Heart right ventricle (tissue), 16 donors: ENCODE measurements around the gene PID1. TPM values are rescaled to one million over a fixed set of nuclear protein-coding genes. Genes with fewer than 3 reads are reported as not detected.

Experiments used
- ATAC-seq, 8 donors: fragments of 200-7000 bp; cut with Tn5 transposase; one replicate each; pipeline ENCODE4 v1.9.1; 2020; ENCODE audit warnings: mild to moderate bottlenecking in 8 of 8, moderate library complexity in 8 of 8, moderate number of reproducible peaks in 1 of 8
- DNase-seq, 2 donors: peaks; one replicate each; pipeline ENCODE4 v3.0.0-alpha.2; 2020
- H3K27ac ChIP-seq, 10 donors: fragments of 200-600 bp; sonication (generic) in 2 of 10; one replicate each; pipeline versions ENCODE4 v1.5.0 to v1.8.0; 2020 to 2022; ENCODE audit warnings: mild to moderate bottlenecking in 3 of 10
- H3K27me3 ChIP-seq, 7 donors: fragments of 200-600 bp; one replicate each; pipeline ENCODE4 v1.8.0; 2021 to 2022; ENCODE audit warnings: mild to moderate bottlenecking in 2 of 7
- H3K36me3 ChIP-seq, 9 donors: fragments of 200-600 bp; sonication (generic) in 1 of 9; one replicate each; pipeline versions ENCODE4 v1.5.0 to v1.8.0; 2020 to 2022; ENCODE audit warnings: mild to moderate bottlenecking in 2 of 9
- H3K4me1 ChIP-seq, 9 donors: fragments of 200-600 bp; sonication (generic) in 1 of 9; one replicate each; pipeline versions ENCODE4 v1.5.0 to v1.8.0; 2020 to 2022; ENCODE audit warnings: mild to moderate bottlenecking in 4 of 9
- H3K4me3 ChIP-seq, 10 donors: fragments of 200-600 bp; sonication (generic) in 2 of 10; one replicate each; pipeline versions ENCODE4 v1.5.0 to v1.8.0; 2020 to 2022; ENCODE audit warnings: mild to moderate bottlenecking in 7 of 10, moderate library complexity in 2 of 10
- H3K9me3 ChIP-seq, 11 donors: fragments of 200-600 bp in 10 of 11; sonication (generic) in 2 of 11; one replicate each; pipeline versions ENCODE4 v1.5.0 to v1.8.0; 2013 to 2022; ENCODE audit warnings: mild to moderate bottlenecking in 2 of 11, control low read depth in 1 of 11, moderate library complexity in 1 of 11
- CTCF ChIP-seq, 9 donors: fragments of 200-600 bp; sonication (generic) in 2 of 9; IDR thresholded peaks; one replicate each; pipeline versions ENCODE4 v1.5.0 to v1.8.0; 2021 to 2022; ENCODE audit warnings: antibody characterized with exemption in 9 of 9, mild to moderate bottlenecking in 5 of 9, moderate library complexity in 1 of 9
- WGBS, 2 donors: extraction: QIAGEN DNeasy Blood & Tissue Kit; methylation state at CpG; one replicate each; pipeline ENCODE4 v1.1.7; 2013; ENCODE audit warnings: inconsistent platforms in 1 of 2; 5-methylcytosine and 5-hydroxymethylcytosine counted together
- intact Hi-C, 10 donors: fragments of 100-400 bp; cut with DNase I; formaldehyde crosslinking; loops; one replicate each; pipeline versions ENCODE4 v1.11.1 to v1.14.2; 2022
- polyA plus RNA-seq, 2 donors: library from polyadenylated mRNA; stranded (reverse); fragments of 200-250 nt; gene quantifications; one replicate each; pipeline ENCODE4 v1.2.3, GENCODE V29; 2013
- total RNA-seq, 10 donors: library from RNA; stranded (reverse); fragmentation: NEBNext Ultra II Directional in 3 of 10; extraction: Animal tissue kit (Norgen Biotek cat#: 25700) in 3 of 10; gene quantifications; one replicate each; pipeline versions ENCODE4 v1.2.1 to v1.2.4, GENCODE V29; 2021 to 2023
- donor health status: Arrhythmogenic right ventricular cardiomyopathy.
- donor health status: ischemic (EF 13 %, LVEDD 7.1; RV severe dilation, severe dysfunction).
- donor health status: healthy with polysubstance abuse.
- donor health status: DM: no; HTN: yes; CAD: no.
- donor health status: DM: no; HTN: no; CAD: no.
- donor health status: ischemic (EF 25% LVEDD 6.9; RV normal size, moderate dysfunction).
- donor health status: ischemic (EF 25% LVEDD 5.7; RV mildly dilated, moderate dysfunction).
- donor health status: healthy.
- donor health status: DM: yes; HTN: yes; CAD: no.
- donor health status: Ischemic cardiomyopathy.
- donor health status: ischemic (EF 35%, LVEDD 5.7; RV mildly dilated, moderate dysfunction).
- donor health status: nonischemic (EF 11% LVEDD 7.7; RV severe dilation, severe dysfunction).
- donor health status: DM: yes; HTN: yes; CAD: no.
- donor health status: PGD.
- donor health status: ischemic (EF 29% LVEDD 5.4; RV normal size, mild dysfunction).
- donor health status: nonischemic (EF 23%, LVEDD 6.1; RV moderate dilation, normal function).

The PID1 gene
- total and polyA plus RNA-seq, 12 donors = 3.6 to 12.0 (median 6.1) TPM

- ATAC-seq (no peak), DNase-seq (no peak)
- Histone ChIP-seq H3K4me3 (no peak overlapping the region), H3K9me3 (peaks cover 0 to 8% (median 0%) of the 10 kb centered on the region in 11 donors), H3K27me3 (no peaks in the 10 kb centered on the region), H3K4me1 (no peaks in the 10 kb centered on the region), H3K27ac (no peak overlapping the region), H3K36me3 (no peaks in the 10 kb centered on the region)
- TF ChIP-seq CTCF (IDR thresholded peaks at IDR 0.05) = no peak
- 78 to 84% methylated on average over 3 of the region's 3 CpGs for WGBS, 2 donors
- intact Hi-C loops = no loop called here
Measured at GRCh38 chr2:229033816-229034215, 237.3 kb downstream of the PID1 start.

- DNase-seq (no peak), ATAC-seq (no peak)
- Histone ChIP-seq H3K36me3 (no peaks in the 10 kb centered on the region), H3K4me1 (no peaks in the 10 kb centered on the region), H3K27me3 (no peaks in the 10 kb centered on the region), H3K9me3 (peaks cover 0 to 8% (median 0%) of the 10 kb centered on the region in 11 donors), H3K4me3 (no peak overlapping the region), H3K27ac (no peak overlapping the region)
- TF ChIP-seq CTCF (IDR thresholded peaks at IDR 0.05) = no peak
- intact Hi-C loops = no loop called here
- WGBS, 2 donors = 91 to 92% methylated on average over 9 of the region's 9 CpGs
Measured at GRCh38 chr2:229032608-229033234, 238.4 kb downstream of the PID1 start.

- TF ChIP-seq CTCF (IDR thresholded peaks at IDR 0.05) = no peak
- 73 to 76% methylated on average over 12 of the region's 12 CpGs for WGBS, 2 donors
- intact Hi-C loops = no loop called here
- Histone ChIP-seq H3K4me3 (no peak overlapping the region), H3K27ac (no peak overlapping the region), H3K4me1 (no peaks in the 10 kb centered on the region), H3K9me3 (peaks cover 0 to 7% (median 0%) of the 10 kb centered on the region in 11 donors), H3K27me3 (no peaks in the 10 kb centered on the region), H3K36me3 (peaks cover 0 to 3% (median 0%) of the 10 kb centered on the region in 9 donors)
- ATAC-seq (peak in 2 of 8 donors; percentile 27 to 35), DNase-seq (no peak)
Measured at GRCh38 chr2:229027353-229028105, 243.6 kb downstream of the PID1 start.

- H3K27ac ChIP-seq = no peak overlapping the region
- ATAC-seq = no peak
- WGBS, 2 donors = 94% methylated on average over 20 of the region's 20 CpGs
- no peaks in the 10 kb centered on the region for H3K4me1 ChIP-seq
- peaks cover 0 to 3% (median 0%) of the 10 kb centered on the region in 9 donors for H3K36me3 ChIP-seq
- no peak overlapping the region for H3K4me3 ChIP-seq
- intact Hi-C loops = no loop called here
- no peaks in the 10 kb centered on the region for H3K27me3 ChIP-seq
- H3K9me3 ChIP-seq = peaks cover 0 to 3% (median 0%) of the 10 kb centered on the region in 11 donors
- no peak for DNase-seq
- TF ChIP-seq CTCF (IDR thresholded peaks at IDR 0.05) = no peak
Measured at GRCh38 chr2:229025653-229026052, 245.4 kb downstream of the PID1 start.
